ENCODE data around the gene LDLRAD4.

Gene LDLRAD4

GRCh38 chr18:13625355-13625754, 406.8 kb downstream of the LDLRAD4 start:
- no peak for TF ChIP-seq CTCF (IDR thresholded peaks at IDR 0.05; ENCODE audit: extremely low read depth, missing control alignments)

GRCh38 chr18:13625843-13626543, 407.4 kb downstream of the LDLRAD4 start:
- no peak for DNase-seq (ENCODE audit: low spot score)
- no peak for TF ChIP-seq CTCF (IDR thresholded peaks at IDR 0.05; ENCODE audit: extremely low read depth, missing control alignments)

More at GRCh38 chr18:13625355-13625754, 406.8 kb downstream of the LDLRAD4 start:
- no peak for DNase-seq (ENCODE audit: low spot score)

GRCh38 chr18:13626544-13626908, 408.0 kb downstream of the LDLRAD4 start:
- no peak for TF ChIP-seq CTCF (IDR thresholded peaks at IDR 0.05; ENCODE audit: extremely low read depth, missing control alignments)
- DNase-seq (ENCODE audit: low spot score) = no peak

- no peak for DNase-seq (ENCODE audit: low spot score)
- no peak for TF ChIP-seq CTCF (IDR thresholded peaks at IDR 0.05; ENCODE audit: extremely low read depth, missing control alignments)
Observed at GRCh38 chr18:13627639-13628038, 409.1 kb downstream of the LDLRAD4 start.

- DNase-seq (ENCODE audit: low spot score) = no peak
- no peak for TF ChIP-seq CTCF (IDR thresholded peaks at IDR 0.05; ENCODE audit: extremely low read depth, missing control alignments)
Observed at GRCh38 chr18:13628211-13628610, 409.7 kb downstream of the LDLRAD4 start.

GRCh38 chr18:13629841-13630715, 411.5 kb downstream of the LDLRAD4 start:
- peak; percentile 87 for DNase-seq (ENCODE audit: low spot score)
- peak; percentile 57 for TF ChIP-seq CTCF (IDR thresholded peaks at IDR 0.05; ENCODE audit: extremely low read depth, missing control alignments)

GRCh38 chr18:13630716-13631268, 412.2 kb downstream of the LDLRAD4 start:
- DNase-seq (ENCODE audit: low spot score) = no peak
- no peak for TF ChIP-seq CTCF (IDR thresholded peaks at IDR 0.05; ENCODE audit: extremely low read depth, missing control alignments)

Measured in GM20000 (cell line).